ENCODE results near the gene MMP25.

GRCh38 chr16:3020604-3021448 is 25.5 kb upstream of the MMP25 start:
- TF ChIP-seq POLR2A (IDR thresholded peaks at IDR 0.05) (no peak), CTCF (IDR thresholded peaks at IDR 0.05) (peak in 2 of 12 donors; percentile 2 to 3)
